Vagina (tissue), 2 donors: Measurements from ENCODE around the gene AJM1. TPM values are rescaled to one million over a fixed set of nuclear protein-coding genes. Genes with fewer than 3 reads are reported as not detected.
"Not testable (repeated sequence)": the region's sequence is repeated elsewhere in the genome, so short reads cannot be mapped to it uniquely, and the experiment has no call there.

Experiments used
- DNase-seq, 2 donors: peaks; one replicate each; pipeline ENCODE4 v3.0.0-alpha.2; 2017; ENCODE audit errors: extremely low spot score in 2 of 2
- H3K27ac ChIP-seq: fragments of 200-600 bp; sonication (generic); one replicate; pipeline ENCODE4 v1.5.1; 2019
- H3K27me3 ChIP-seq: fragments of 200-600 bp; sonication (generic); one replicate; pipeline ENCODE4 v1.5.1; 2019
- H3K36me3 ChIP-seq, 2 donors: fragments of 200-600 bp; sonication (generic); one replicate each; pipeline ENCODE4 v1.5.1; 2017 to 2019
- H3K4me1 ChIP-seq: fragments of 200-600 bp; sonication (generic); one replicate; pipeline ENCODE4 v1.5.1; 2019
- H3K4me3 ChIP-seq, 2 donors: fragments of 200-600 bp; sonication (generic); 1 replicate in 1 of 2; 2 replicates in 1 of 2; pipeline ENCODE4 v1.5.1; 2016 to 2019
- H3K9me3 ChIP-seq: fragments of 200-600 bp; sonication (generic); one replicate; pipeline ENCODE4 v1.5.1; 2019
- CTCF ChIP-seq, 3 experiments: fragments of 450-650 bp in 2 of 3; fragments of 200-600 bp in 1 of 3; sonication (generic) in 1 of 3; IDR thresholded peaks; one replicate each; pipeline ENCODE4 v1.5.1; 2017 to 2019; ENCODE audit warnings: antibody characterized with exemption in 3 of 3, mild to moderate bottlenecking in 2 of 3, moderate library complexity in 2 of 3
- POLR2A ChIP-seq, 2 donors: fragments of 450-650 bp; IDR thresholded peaks; one replicate each; pipeline ENCODE4 v1.6.1; 2017; ENCODE audit warnings: antibody characterized with exemption in 2 of 2, mild to moderate bottlenecking in 2 of 2, moderate library complexity in 2 of 2
- POLR2AphosphoS5 ChIP-seq, 2 donors: sonication (generic); formaldehyde crosslinking; IDR thresholded peaks; one replicate each; pipeline ENCODE4 v1.9.0; 2017; ENCODE audit warnings: antibody characterized with exemption in 2 of 2, mild to moderate bottlenecking in 2 of 2, low read depth in 1 of 2; ENCODE audit not compliant: insufficient read depth in 1 of 2
- intact Hi-C: fragments of 100-400 bp; cut with DNase I; formaldehyde crosslinking; loops from one replicate; pipeline ENCODE4 v1.15.1; 2023
- total RNA-seq: library from RNA; depleted of rRNA; stranded (reverse); fragments of >200 nt; gene quantifications from one replicate; pipeline ENCODE4 v1.2.3, GENCODE V29; 2016

AJM1 gene
- total RNA-seq, 1 donor from 2014 or later = 1.2 TPM

- intact Hi-C loops, DNase-seq, H3K9me3 ChIP-seq, H3K27ac ChIP-seq: not testable (repeated sequence)
- Histone ChIP-seq H3K36me3 (peaks cover 0 to 16% of the 10 kb centered on the region in 2 donors), H3K27me3 (peaks cover 21% of the 10 kb centered on the region), H3K4me3 (peak overlapping the region; percentile 40 to 56), H3K4me1 (peaks cover 62% of the 10 kb centered on the region)
- peak in 1 of 3 experiments; percentile 9 for TF ChIP-seq CTCF (IDR thresholded peaks at IDR 0.05)
Measured at GRCh38 chr9:136843159-136843800, 1.0 kb downstream of the AJM1 start.

GRCh38 chr9:136843801-136844740 is 1.8 kb downstream of the AJM1 start:
- H3K27ac ChIP-seq, intact Hi-C loops, DNase-seq, H3K9me3 ChIP-seq: not testable (repeated sequence)
- peaks cover 0 to 11% of the 10 kb centered on the region in 2 donors for H3K36me3 ChIP-seq
- peak in 2 of 3 experiments; percentile 47 to 49 for TF ChIP-seq CTCF (IDR thresholded peaks at IDR 0.05)
- peaks cover 65% of the 10 kb centered on the region for H3K4me1 ChIP-seq
- peaks cover 21% of the 10 kb centered on the region for H3K27me3 ChIP-seq
- peak overlapping the region in 1 of 2 donors; percentile 34 for H3K4me3 ChIP-seq

GRCh38 chr9:136844761-136845464 is 2.6 kb downstream of the AJM1 start:
- peaks cover 21% of the 10 kb centered on the region for H3K27me3 ChIP-seq
- H3K27ac ChIP-seq = no peak overlapping the region
- H3K4me3 ChIP-seq = no peak overlapping the region
- DNase-seq = no peak
- peaks cover 69% of the 10 kb centered on the region for H3K4me1 ChIP-seq
- no peaks in the 10 kb centered on the region for H3K9me3 ChIP-seq
- intact Hi-C loops = no loop called here
- TF ChIP-seq CTCF (IDR thresholded peaks at IDR 0.05) = no peak
- no peak for TF ChIP-seq POLR2A (IDR thresholded peaks at IDR 0.05)
- TF ChIP-seq POLR2AphosphoS5 (IDR thresholded peaks at IDR 0.05; ENCODE audit: insufficient read depth in 1 of 2, low read depth in 1 of 2) = no peak
- peaks cover 0 to 6% of the 10 kb centered on the region in 2 donors for H3K36me3 ChIP-seq

- Histone ChIP-seq H3K27me3 (peaks cover 21% of the 10 kb centered on the region), H3K9me3 (no peaks in the 10 kb centered on the region), H3K36me3 (no peaks in the 10 kb centered on the region), H3K27ac (no peak overlapping the region), H3K4me1 (peaks cover 77% of the 10 kb centered on the region), H3K4me3 (peak overlapping the region in 1 of 2 donors; percentile 71)
- no peak for DNase-seq
- intact Hi-C loops = no loop called here
- TF ChIP-seq CTCF (IDR thresholded peaks at IDR 0.05) = no peak
- TF ChIP-seq POLR2A (IDR thresholded peaks at IDR 0.05) = no peak
- TF ChIP-seq POLR2AphosphoS5 (IDR thresholded peaks at IDR 0.05; ENCODE audit: insufficient read depth in 1 of 2, low read depth in 1 of 2) = no peak
Measured at GRCh38 chr9:136845465-136846260, 3.4 kb downstream of the AJM1 start.
